Endodermal cell (in vitro differentiated cells): ENCODE data around the gene FBXO2. TPM values are rescaled to one million over a fixed set of nuclear protein-coding genes. Genes with fewer than 3 reads are reported as not detected.
A peak's percentile ranks its signal among the peaks of the same experiment; 100 is the strongest.

Experiments used
- DNase-seq: peaks from one replicate; pipeline ENCODE4 v3.0.0-alpha.2; 2017
- H3K27ac ChIP-seq: 2 replicates; pipeline ENCODE4 v1.5.1; 2013; ENCODE audit warnings: mild to moderate bottlenecking, low read depth, low read length, moderate library complexity
- H3K27me3 ChIP-seq: 2 replicates; pipeline ENCODE4 v1.6.1; 2013; ENCODE audit warnings: mild to moderate bottlenecking, low read length, moderate library complexity; ENCODE audit not compliant: insufficient read depth, control insufficient read depth, poor library complexity, severe bottlenecking
- H3K36me3 ChIP-seq: 2 replicates; pipeline ENCODE4 v1.7.0; 2013; ENCODE audit warnings: mild to moderate bottlenecking, low read length, moderate library complexity; ENCODE audit not compliant: control insufficient read depth, insufficient read depth
- H3K4me1 ChIP-seq: one replicate; pipeline ENCODE4 v1.7.0; 2013; ENCODE audit warnings: low read length; ENCODE audit not compliant: control insufficient read depth, insufficient read depth
- H3K4me3 ChIP-seq: 2 replicates; pipeline ENCODE4 v1.5.1; 2013; ENCODE audit warnings: mild to moderate bottlenecking, low read length, moderate library complexity
- H3K9ac ChIP-seq: 2 replicates; pipeline ENCODE4 v1.6.1; 2013; ENCODE audit warnings: mild to moderate bottlenecking, low read length, moderate library complexity; ENCODE audit not compliant: poor library complexity, severe bottlenecking; ENCODE audit errors: extremely low read depth
- H3K9me3 ChIP-seq: 2 replicates; pipeline ENCODE4 v1.6.1; 2013; ENCODE audit warnings: mild to moderate bottlenecking, low read length, moderate library complexity; ENCODE audit not compliant: control insufficient read depth
- H3K27ac Mint-ChIP-seq: 2 replicates; pipeline ENCODE4 v1.8.0; 2020; ENCODE audit warnings: mixed read lengths
- H3K27me3 Mint-ChIP-seq: 2 replicates; pipeline ENCODE4 v1.8.0; 2021; ENCODE audit warnings: mild to moderate bottlenecking, mixed read lengths; ENCODE audit not compliant: insufficient read depth
- H3K36me3 Mint-ChIP-seq: 2 replicates; pipeline ENCODE4 v1.8.0; 2020; ENCODE audit warnings: low read depth, mixed read lengths
- H3K4me1 Mint-ChIP-seq: 2 replicates; pipeline ENCODE4 v1.8.0; 2020; ENCODE audit warnings: mixed read lengths
- H3K4me3 Mint-ChIP-seq: 2 replicates; pipeline ENCODE4 v1.8.0; 2020; ENCODE audit warnings: mild to moderate bottlenecking, moderate library complexity, mixed read lengths
- H3K9me3 Mint-ChIP-seq: 2 replicates; pipeline ENCODE4 v1.8.0; 2020; ENCODE audit warnings: mild to moderate bottlenecking, mixed read lengths
- WGBS, 2 experiments: methylation state at CpG; one replicate each; pipeline versions ENCODE4 v1.1.5 to v1.1.7; 2013; ENCODE audit warnings: missing lambda C conversion rate in 2 of 2, mixed read lengths in 1 of 2; ENCODE audit not compliant: insufficient coverage in 1 of 2, insufficient read length in 1 of 2; 5-methylcytosine and 5-hydroxymethylcytosine counted together
- total RNA-seq, 2 donors: library from RNA; stranded (reverse); fragmentation: NEBNext Ultra II Directional in 1 of 2; extraction: Animal tissue kit (Norgen Biotek cat#: 25700) in 1 of 2; gene quantifications; 2 replicates in 1 of 2; 3 replicates in 1 of 2; pipeline ENCODE4 v1.2.1, GENCODE V29; 2021
- TF ChIP-seq, protein P1 (sequence below): fragments of 200-600 bp; sonication (generic); conservative IDR thresholded peaks from 2 replicates; pipeline ENCODE4 v1.5.0; 2021; ENCODE audit warnings: antibody characterized with exemption, mild to moderate bottlenecking

Gene FBXO2
- total RNA-seq, 2 donors from 2014 or later, result 14.1 to 32.0 TPM

GRCh38 chr1:11647333-11647732 is 6.9 kb downstream of the FBXO2 start:
- Histone ChIP-seq H3K9me3 (no peaks in the 10 kb centered on the region), H3K36me3 (no peaks in the 10 kb centered on the region), H3K4me1 (no peaks in the 10 kb centered on the region), H3K4me3 (no peak overlapping the region), H3K27me3 (peaks cover 43% of the 10 kb centered on the region), H3K9ac (no peak overlapping the region), H3K27ac (no peak overlapping the region)
- Mint-ChIP-seq H3K4me3 (no peak overlapping the region), H3K27ac (no peak overlapping the region), H3K4me1 (peaks cover 2% of the 10 kb centered on the region), H3K9me3 (no peaks in the 10 kb centered on the region), H3K36me3 (no peaks in the 10 kb centered on the region), H3K27me3 (peaks cover 34% of the 10 kb centered on the region)
- no peak for DNase-seq
- 68 to 90% methylated on average over 3 to 7 of the region's 7 CpGs for WGBS, 2 experiments
- TF ChIP-seq, protein P1, sequence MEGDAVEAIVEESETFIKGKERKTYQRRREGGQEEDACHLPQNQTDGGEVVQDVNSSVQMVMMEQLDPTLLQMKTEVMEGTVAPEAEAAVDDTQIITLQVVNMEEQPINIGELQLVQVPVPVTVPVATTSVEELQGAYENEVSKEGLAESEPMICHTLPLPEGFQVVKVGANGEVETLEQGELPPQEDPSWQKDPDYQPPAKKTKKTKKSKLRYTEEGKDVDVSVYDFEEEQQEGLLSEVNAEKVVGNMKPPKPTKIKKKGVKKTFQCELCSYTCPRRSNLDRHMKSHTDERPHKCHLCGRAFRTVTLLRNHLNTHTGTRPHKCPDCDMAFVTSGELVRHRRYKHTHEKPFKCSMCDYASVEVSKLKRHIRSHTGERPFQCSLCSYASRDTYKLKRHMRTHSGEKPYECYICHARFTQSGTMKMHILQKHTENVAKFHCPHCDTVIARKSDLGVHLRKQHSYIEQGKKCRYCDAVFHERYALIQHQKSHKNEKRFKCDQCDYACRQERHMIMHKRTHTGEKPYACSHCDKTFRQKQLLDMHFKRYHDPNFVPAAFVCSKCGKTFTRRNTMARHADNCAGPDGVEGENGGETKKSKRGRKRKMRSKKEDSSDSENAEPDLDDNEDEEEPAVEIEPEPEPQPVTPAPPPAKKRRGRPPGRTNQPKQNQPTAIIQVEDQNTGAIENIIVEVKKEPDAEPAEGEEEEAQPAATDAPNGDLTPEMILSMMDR, result no peak

DNA sequence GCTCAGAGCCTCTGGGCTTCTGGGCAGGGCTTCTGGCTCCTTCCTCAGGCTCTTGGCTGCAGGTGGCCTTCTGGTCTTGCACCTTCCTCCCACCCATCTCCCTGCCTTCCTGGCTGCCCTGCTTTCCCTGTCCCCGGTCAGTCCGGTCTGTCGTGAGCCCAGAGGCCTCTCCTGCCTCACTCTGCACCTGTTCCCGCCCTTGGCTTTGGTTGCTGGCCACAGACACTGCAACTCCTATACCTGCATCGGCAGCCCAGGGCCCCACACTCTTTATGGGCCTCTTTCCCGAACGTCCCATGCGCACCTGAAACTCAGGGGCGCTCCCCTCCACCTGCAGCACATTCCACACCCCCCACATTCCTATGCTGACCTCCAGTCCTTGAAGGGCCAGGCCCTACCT is 7.9 kb downstream of the FBXO2 start:
- Mint-ChIP-seq H3K27ac (no peak overlapping the region), H3K4me3 (no peak overlapping the region)
- H3K36me3 ChIP-seq, result no peaks in the 10 kb centered on the region

GRCh38 chr1:11645670-11646265 is 8.5 kb downstream of the FBXO2 start:
- no peaks in the 10 kb centered on the region for H3K36me3 ChIP-seq
- H3K4me3 Mint-ChIP-seq, result no peak overlapping the region

More for the DNA sequence above, 7.9 kb downstream of the FBXO2 start:
- Histone ChIP-seq H3K4me3 (no peak overlapping the region), H3K9ac (no peak overlapping the region), H3K27ac (no peak overlapping the region), H3K4me1 (no peaks in the 10 kb centered on the region), H3K9me3 (no peaks in the 10 kb centered on the region), H3K27me3 (peaks cover 33% of the 10 kb centered on the region)
- TF ChIP-seq, protein P1, result no peak
- Mint-ChIP-seq H3K9me3 (no peaks in the 10 kb centered on the region), H3K27me3 (peaks cover 24% of the 10 kb centered on the region), H3K36me3 (no peaks in the 10 kb centered on the region), H3K4me1 (peaks cover 7% of the 10 kb centered on the region)
- 83 to 94% methylated on average over 7 to 9 of the region's 9 CpGs for WGBS, 2 experiments
- no peak for DNase-seq

More at GRCh38 chr1:11645670-11646265, 8.5 kb downstream of the FBXO2 start:
- Histone ChIP-seq H3K9ac (no peak overlapping the region), H3K4me3 (no peak overlapping the region), H3K9me3 (no peaks in the 10 kb centered on the region), H3K27me3 (peaks cover 27% of the 10 kb centered on the region), H3K27ac (no peak overlapping the region), H3K4me1 (no peaks in the 10 kb centered on the region)
- TF ChIP-seq, protein P1, result peak; percentile 95
- Mint-ChIP-seq H3K27ac (no peak overlapping the region), H3K9me3 (no peaks in the 10 kb centered on the region), H3K27me3 (peaks cover 18% of the 10 kb centered on the region), H3K36me3 (no peaks in the 10 kb centered on the region), H3K4me1 (peaks cover 7% of the 10 kb centered on the region)
- peak; percentile 95 for DNase-seq
- WGBS, 2 experiments, result 45 to 47% methylated on average over 4 to 8 of the region's 8 CpGs
